Endothelial cell of umbilical vein (primary cell): ENCODE data around the gene TMEM170A. TPM values are rescaled to one million over a fixed set of nuclear protein-coding genes. Genes with fewer than 3 reads are reported as not detected.
"Not testable (repeated sequence)": the region's sequence is repeated elsewhere in the genome, so short reads cannot be mapped to it uniquely, and the experiment has no call there.

ENCODE experiments used
- BruUV-seq: library from RNA; stranded (reverse); fragments of 400-500 nt; replicated peaks from 2 replicates; lab custom pipeline; 2021; lab: Mats Ljungman, UMichigan
- CTCF ChIA-PET: fragments of 300-600, 350-600 bp; sonication (Branson Sonifier 250); formaldehyde crosslinking; loops from one replicate; lab custom pipeline; 2021; ENCODE audit warnings: antibody characterized with exemption, inconsistent platforms; lab: Charles Lee
- POLR2A ChIA-PET: fragments of 300-600, 350-600 bp; sonication (Branson Sonifier 250); formaldehyde crosslinking; loops from one replicate; lab custom pipeline; 2021; ENCODE audit warnings: antibody characterized with exemption, inconsistent platforms; lab: Charles Lee
- DNase-seq: peaks from one replicate; pipeline ENCODE4 v3.0.0-alpha.2; 2011; ENCODE audit warnings: low read depth, low spot score
- FAIRE-seq: peaks from 2 replicates; lab custom pipeline; 2011; peaks lifted over from hg19 to GRCh38; lab: Jason Lieb, UNC
- H2AFZ ChIP-seq: 2 replicates; pipeline ENCODE4 v1.6.0; 2012; ENCODE audit warnings: low read depth, low read length, control low read depth, inconsistent platforms
- H3K27ac ChIP-seq: 2 replicates; pipeline ENCODE4 v1.5.1; 2011; ENCODE audit warnings: low read depth, mild to moderate bottlenecking, control low read depth, low read length, moderate library complexity; ENCODE audit not compliant: insufficient read depth
- H3K27me3 ChIP-seq, 2 experiments: 2 replicates each; pipeline versions ENCODE4 v1.6.0 to v1.6.1; 2011; ENCODE audit warnings: low read length in 2 of 2, mixed read lengths in 1 of 2; ENCODE audit not compliant: control insufficient read depth in 2 of 2, insufficient read depth in 2 of 2
- H3K36me3 ChIP-seq, 2 experiments: 2 replicates in 1 of 2; 3 replicates in 1 of 2; pipeline ENCODE4 v1.5.1; 2011; ENCODE audit warnings: low read length in 2 of 2, mild to moderate bottlenecking in 1 of 2, moderate library complexity in 1 of 2; ENCODE audit not compliant: control insufficient read depth in 2 of 2, insufficient read depth in 2 of 2; ENCODE audit errors: extremely low read depth in 1 of 2
- H3K4me1 ChIP-seq: 3 replicates; pipeline ENCODE4 v1.5.1; 2011; ENCODE audit warnings: mild to moderate bottlenecking, low read length; ENCODE audit not compliant: control insufficient read depth, insufficient read depth; ENCODE audit errors: extremely low read depth
- H3K4me2 ChIP-seq: 2 replicates; pipeline ENCODE4 v1.6.1; 2011; ENCODE audit warnings: low read length, control low read depth, mixed read lengths; ENCODE audit not compliant: insufficient read depth
- H3K4me3 ChIP-seq, 3 experiments: fragments of 200-600 bp in 1 of 3; sonication (generic), shearing (Covaris generic) in 1 of 3; replicated peaks in 1 of 3; 2 replicates each; pipeline ENCODE4 v1.5.1; 2011 to 2016; ENCODE audit warnings: control low read depth in 3 of 3, low read length in 3 of 3, mild to moderate bottlenecking in 2 of 3, inconsistent platforms in 1 of 3, low read depth in 1 of 3, moderate library complexity in 1 of 3; ENCODE audit not compliant: insufficient read depth in 1 of 3
- H3K79me2 ChIP-seq: 2 replicates; pipeline ENCODE4 v1.6.0; 2012; ENCODE audit warnings: low read length, inconsistent platforms; ENCODE audit not compliant: control insufficient read depth, insufficient read depth
- H3K9ac ChIP-seq: replicated peaks from 2 replicates; pipeline ENCODE3; 2011; ENCODE audit warnings: low read length, control low read depth; ENCODE audit not compliant: insufficient read depth; ENCODE audit errors: extremely low read depth
- H3K9me1 ChIP-seq: replicated peaks from 3 replicates; pipeline ENCODE4 v1.6.0; 2011; ENCODE audit warnings: mild to moderate bottlenecking, low read length; ENCODE audit not compliant: control insufficient read depth, insufficient read depth; ENCODE audit errors: extremely low read depth
- H3K9me3 ChIP-seq: replicated peaks from 2 replicates; pipeline ENCODE4 v1.5.1; 2012; ENCODE audit warnings: low read length, inconsistent platforms; ENCODE audit not compliant: control insufficient read depth, insufficient read depth
- H4K20me1 ChIP-seq: replicated peaks from 2 replicates; pipeline ENCODE3; 2011; ENCODE audit warnings: mild to moderate bottlenecking, low read length; ENCODE audit not compliant: control insufficient read depth, insufficient read depth; ENCODE audit errors: extremely low read depth
- EZH2 ChIP-seq: IDR thresholded peaks from 2 replicates; pipeline ENCODE4 v1.6.1; 2012; ENCODE audit warnings: borderline replicate concordance, low read depth, mild to moderate bottlenecking, moderate library complexity, low read length, inconsistent platforms; ENCODE audit not compliant: severe bottlenecking
- FOS ChIP-seq: IDR thresholded peaks from 2 replicates; pipeline ENCODE4 v1.6.1; 2011; ENCODE audit warnings: mild to moderate bottlenecking, low read length, moderate library complexity, borderline replicate concordance; ENCODE audit not compliant: insufficient read depth
- GATA2 ChIP-seq: IDR thresholded peaks from 2 replicates; pipeline ENCODE4 v1.7.0; 2011; ENCODE audit warnings: low read depth, mild to moderate bottlenecking, moderate library complexity, mixed read lengths, low read length; ENCODE audit not compliant: insufficient read length, insufficient read depth
- JUN ChIP-seq: IDR thresholded peaks from 2 replicates; pipeline ENCODE4 v1.6.1; 2011; ENCODE audit warnings: borderline replicate concordance, low read depth; ENCODE audit not compliant: insufficient read length, insufficient read depth
- MAX ChIP-seq: IDR thresholded peaks from 2 replicates; pipeline ENCODE4 v1.6.1; 2011; ENCODE audit not compliant: insufficient read depth, insufficient read length
- MYC ChIP-seq: IDR thresholded peaks from one replicate; pipeline ENCODE4 v1.6.1; 2011; ENCODE audit warnings: mild to moderate bottlenecking, low read depth, low read length
- POLR2A ChIP-seq: IDR thresholded peaks from 2 replicates; pipeline ENCODE4 v1.6.1; 2012; ENCODE audit warnings: low read depth, mild to moderate bottlenecking, control low read depth, low read length
- POLR2AphosphoS5 ChIP-seq: IDR thresholded peaks from 2 replicates; pipeline ENCODE4 v1.6.1; 2012; ENCODE audit warnings: low read depth, mild to moderate bottlenecking, control low read depth, low read length, moderate library complexity; ENCODE audit not compliant: insufficient read depth
- dilution Hi-C: fragments of 300-500 bp; cut with MboI; formaldehyde crosslinking; loops from one replicate; pipeline ENCODE4 v1.15.0; 2019; ENCODE audit warnings: low sequenced_read_pairs; ENCODE audit not compliant: extremely low pct_ligation_motif_present
- intact Hi-C: fragments of 100-400 bp; cut with micrococcal nuclease; formaldehyde crosslinking; loops from one replicate; pipeline ENCODE4 v1.10.0; 2022
- polyA plus RNA-seq, 4 experiments: library from polyadenylated mRNA; depleted of rRNA in 3 of 4; stranded (reverse) in 3 of 4; unstranded in 1 of 4; fragments of >200 nt; gene quantifications; 2 replicates each; pipeline versions ENCODE4 v1.2.1 to v1.2.3, GENCODE V29; 2011 to 2012; ENCODE audit warnings: missing spikeins in 1 of 4
- total RNA-seq: library from RNA; stranded (reverse); gene quantifications from 2 replicates; pipeline ENCODE4 v1.2.3, GENCODE V29; 2021
- TF ChIP-seq, protein P1 (sequence below), 2 donors: IDR thresholded peaks; 1 replicate in 1 of 2; 2 replicates in 1 of 2; pipeline ENCODE4 v1.5.1; 2011; ENCODE audit warnings: low read length in 2 of 2, mild to moderate bottlenecking in 2 of 2, moderate library complexity in 2 of 2, control low read depth in 1 of 2, inconsistent platforms in 1 of 2, low read depth in 1 of 2; ENCODE audit not compliant: insufficient read depth in 1 of 2; ENCODE audit errors: extremely low read depth in 1 of 2

Gene TMEM170A
- total and polyA plus RNA-seq, 2 donors (not counting 3 experiments of a cell fraction or from before 2014, with no cell fraction given), result 12.9 to 22.2 TPM

DNA sequence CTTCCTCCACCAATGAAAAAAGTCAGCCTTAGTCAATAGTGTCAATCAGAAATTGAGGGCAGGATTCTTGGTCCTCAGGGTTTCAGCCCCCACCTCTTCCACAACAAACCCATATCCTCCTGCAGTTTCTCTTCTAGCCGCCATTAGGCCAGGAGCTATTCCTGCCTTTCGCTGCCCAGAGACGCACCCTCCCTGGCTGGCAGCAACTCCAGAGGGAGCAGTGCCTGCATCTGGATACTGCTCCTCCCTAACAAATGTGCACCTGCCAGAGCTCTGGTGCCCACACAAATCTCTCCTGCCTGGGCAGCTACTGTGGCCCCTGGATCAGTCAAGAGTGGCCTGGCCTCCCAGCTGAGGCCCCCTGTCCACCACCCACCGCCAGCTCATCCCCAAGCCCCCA is 8.0 kb downstream of the TMEM170A start:
- intact Hi-C loops, FAIRE-seq, H3K27me3 ChIP-seq, H3K36me3 ChIP-seq, H3K9me3 ChIP-seq, H3K4me2 ChIP-seq, H3K9me1 ChIP-seq, H3K4me3 ChIP-seq, H2AFZ ChIP-seq, DNase-seq, H3K27ac ChIP-seq, dilution Hi-C loops, POLR2A ChIA-PET, H3K4me1 ChIP-seq, BruUV-seq, H4K20me1 ChIP-seq, H3K9ac ChIP-seq: not testable (repeated sequence)
- CTCF ChIA-PET, result interaction anchor here (0.9 to 3.5 kb wide), 3 partner anchors 7 to 257 kb away, joined by 3 to 23 read pairs (median 3); no protein-coding TSS in a partner anchor
- peaks cover 76% of the 10 kb centered on the region for H3K79me2 ChIP-seq

- intact Hi-C loops (no loop called here), dilution Hi-C loops (no loop called here)
- BruUV-seq, result no TSS peak
- H3K36me3 ChIP-seq, result peaks cover 0 to 4% of the 10 kb centered on the region in 2 experiments
- H3K4me2 ChIP-seq, result no peak overlapping the region
- no peak for DNase-seq
- H4K20me1 ChIP-seq, result no peaks in the 10 kb centered on the region
- no peak overlapping the region for H3K9ac ChIP-seq
- H3K9me1 ChIP-seq, result no peaks in the 10 kb centered on the region
- TF ChIP-seq JUN, result no peak
- TF ChIP-seq EZH2, result no peak
- TF ChIP-seq GATA2, result no peak
- TF ChIP-seq POLR2AphosphoS5, result no peak
- TF ChIP-seq, protein P1, sequence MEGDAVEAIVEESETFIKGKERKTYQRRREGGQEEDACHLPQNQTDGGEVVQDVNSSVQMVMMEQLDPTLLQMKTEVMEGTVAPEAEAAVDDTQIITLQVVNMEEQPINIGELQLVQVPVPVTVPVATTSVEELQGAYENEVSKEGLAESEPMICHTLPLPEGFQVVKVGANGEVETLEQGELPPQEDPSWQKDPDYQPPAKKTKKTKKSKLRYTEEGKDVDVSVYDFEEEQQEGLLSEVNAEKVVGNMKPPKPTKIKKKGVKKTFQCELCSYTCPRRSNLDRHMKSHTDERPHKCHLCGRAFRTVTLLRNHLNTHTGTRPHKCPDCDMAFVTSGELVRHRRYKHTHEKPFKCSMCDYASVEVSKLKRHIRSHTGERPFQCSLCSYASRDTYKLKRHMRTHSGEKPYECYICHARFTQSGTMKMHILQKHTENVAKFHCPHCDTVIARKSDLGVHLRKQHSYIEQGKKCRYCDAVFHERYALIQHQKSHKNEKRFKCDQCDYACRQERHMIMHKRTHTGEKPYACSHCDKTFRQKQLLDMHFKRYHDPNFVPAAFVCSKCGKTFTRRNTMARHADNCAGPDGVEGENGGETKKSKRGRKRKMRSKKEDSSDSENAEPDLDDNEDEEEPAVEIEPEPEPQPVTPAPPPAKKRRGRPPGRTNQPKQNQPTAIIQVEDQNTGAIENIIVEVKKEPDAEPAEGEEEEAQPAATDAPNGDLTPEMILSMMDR (IDR thresholded peaks at IDR 0.05; ENCODE audit: extremely low read depth in 1 of 2, insufficient read depth in 1 of 2, low read depth in 1 of 2, low read length in 2 of 2), result no peak
- TF ChIP-seq POLR2A, result no peak
- no peak for TF ChIP-seq MYC
- no peak for TF ChIP-seq FOS
- TF ChIP-seq MAX, result no peak
- no peak overlapping the region for H2AFZ ChIP-seq
- peak; percentile 35 for FAIRE-seq
- no peaks in the 10 kb centered on the region for H3K9me3 ChIP-seq
- H3K27ac ChIP-seq, result no peak overlapping the region
- no peaks in the 10 kb centered on the region for H3K27me3 ChIP-seq
- ChIA-PET CTCF (interaction anchor here (0.7 to 3.5 kb wide), 6 partner anchors 8 to 256 kb away, joined by 3 to 23 read pairs (median 4); no protein-coding TSS in a partner anchor), POLR2A (no interaction called here)
- peaks cover 71% of the 10 kb centered on the region for H3K79me2 ChIP-seq
- H3K4me3 ChIP-seq, result no peak overlapping the region
- peaks cover 2% of the 10 kb centered on the region for H3K4me1 ChIP-seq
Measured at GRCh38 chr16:75455677-75456076, 8.8 kb downstream of the TMEM170A start.
